GM20000 (cell line): Measurements from ENCODE around the gene RPS6KA2.
"Not testable (repeated sequence)": the region's sequence is repeated elsewhere in the genome, so short reads cannot be mapped to it uniquely, and the experiment has no call there.

Experiments
- DNase-seq: peaks from one replicate; pipeline ENCODE4 v3.0.0; 2012; ENCODE audit warnings: low spot score
- TF ChIP-seq, protein P1 (sequence below): IDR thresholded peaks from 2 replicates; pipeline ENCODE4 v1.5.1; 2012; ENCODE audit warnings: mild to moderate bottlenecking, control low read depth; ENCODE audit errors: extremely low read depth, missing control alignments

The RPS6KA2 gene

DNA sequence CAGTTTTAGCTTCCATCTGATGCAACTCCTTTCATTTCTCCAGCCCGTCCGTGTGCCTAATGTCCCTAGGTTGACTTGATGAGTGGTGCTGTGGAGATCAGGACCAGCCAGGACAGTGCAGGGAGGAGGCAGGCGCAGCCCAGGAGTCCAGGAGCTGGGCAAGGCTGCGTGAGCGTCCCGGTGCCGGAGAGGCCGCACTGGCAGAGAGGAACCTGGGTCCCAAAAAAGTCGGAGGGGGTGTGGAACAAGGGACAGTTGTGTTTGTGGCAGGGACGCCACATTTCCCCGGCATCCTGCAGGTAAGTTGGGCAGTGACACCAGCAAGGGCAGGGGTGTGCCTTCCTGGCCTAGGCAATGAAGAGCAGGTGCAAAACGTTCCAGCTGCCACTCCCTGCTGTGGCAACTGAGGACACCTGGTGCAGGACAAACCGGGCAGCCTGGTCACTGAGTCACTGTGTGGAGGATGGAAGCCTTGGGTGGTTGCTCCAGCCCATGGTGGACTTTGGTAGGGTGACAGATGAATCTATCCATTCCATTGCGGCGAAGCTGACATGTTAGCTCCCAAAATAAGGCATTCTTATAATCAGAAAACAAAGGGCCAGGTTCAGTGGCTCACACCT lies 93.7 kb downstream of the RPS6KA2 start:
- TF ChIP-seq, protein P1, sequence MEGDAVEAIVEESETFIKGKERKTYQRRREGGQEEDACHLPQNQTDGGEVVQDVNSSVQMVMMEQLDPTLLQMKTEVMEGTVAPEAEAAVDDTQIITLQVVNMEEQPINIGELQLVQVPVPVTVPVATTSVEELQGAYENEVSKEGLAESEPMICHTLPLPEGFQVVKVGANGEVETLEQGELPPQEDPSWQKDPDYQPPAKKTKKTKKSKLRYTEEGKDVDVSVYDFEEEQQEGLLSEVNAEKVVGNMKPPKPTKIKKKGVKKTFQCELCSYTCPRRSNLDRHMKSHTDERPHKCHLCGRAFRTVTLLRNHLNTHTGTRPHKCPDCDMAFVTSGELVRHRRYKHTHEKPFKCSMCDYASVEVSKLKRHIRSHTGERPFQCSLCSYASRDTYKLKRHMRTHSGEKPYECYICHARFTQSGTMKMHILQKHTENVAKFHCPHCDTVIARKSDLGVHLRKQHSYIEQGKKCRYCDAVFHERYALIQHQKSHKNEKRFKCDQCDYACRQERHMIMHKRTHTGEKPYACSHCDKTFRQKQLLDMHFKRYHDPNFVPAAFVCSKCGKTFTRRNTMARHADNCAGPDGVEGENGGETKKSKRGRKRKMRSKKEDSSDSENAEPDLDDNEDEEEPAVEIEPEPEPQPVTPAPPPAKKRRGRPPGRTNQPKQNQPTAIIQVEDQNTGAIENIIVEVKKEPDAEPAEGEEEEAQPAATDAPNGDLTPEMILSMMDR: no peak
- no peak for DNase-seq

DNA sequence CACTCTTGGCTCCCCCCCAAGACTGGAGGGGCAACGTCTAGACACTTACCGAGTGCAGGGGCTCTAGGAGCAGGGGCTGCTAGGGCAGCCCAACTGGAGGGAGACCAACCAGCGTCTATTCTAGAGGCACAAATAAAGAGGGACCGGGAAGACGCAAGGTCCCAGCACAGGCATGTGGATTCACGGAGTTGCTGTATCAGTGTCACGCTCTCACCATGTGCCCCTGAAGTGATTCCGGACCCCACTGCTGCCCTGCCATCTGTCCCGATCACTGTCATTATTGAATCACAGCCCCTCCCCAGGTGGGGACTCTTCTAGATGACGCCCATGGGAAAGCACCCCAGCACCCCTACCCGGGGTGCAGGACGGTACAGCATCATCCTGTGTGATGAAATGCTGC lies 94.7 kb downstream of the RPS6KA2 start:
- no peak for DNase-seq
- TF ChIP-seq, protein P1: no peak

DNA sequence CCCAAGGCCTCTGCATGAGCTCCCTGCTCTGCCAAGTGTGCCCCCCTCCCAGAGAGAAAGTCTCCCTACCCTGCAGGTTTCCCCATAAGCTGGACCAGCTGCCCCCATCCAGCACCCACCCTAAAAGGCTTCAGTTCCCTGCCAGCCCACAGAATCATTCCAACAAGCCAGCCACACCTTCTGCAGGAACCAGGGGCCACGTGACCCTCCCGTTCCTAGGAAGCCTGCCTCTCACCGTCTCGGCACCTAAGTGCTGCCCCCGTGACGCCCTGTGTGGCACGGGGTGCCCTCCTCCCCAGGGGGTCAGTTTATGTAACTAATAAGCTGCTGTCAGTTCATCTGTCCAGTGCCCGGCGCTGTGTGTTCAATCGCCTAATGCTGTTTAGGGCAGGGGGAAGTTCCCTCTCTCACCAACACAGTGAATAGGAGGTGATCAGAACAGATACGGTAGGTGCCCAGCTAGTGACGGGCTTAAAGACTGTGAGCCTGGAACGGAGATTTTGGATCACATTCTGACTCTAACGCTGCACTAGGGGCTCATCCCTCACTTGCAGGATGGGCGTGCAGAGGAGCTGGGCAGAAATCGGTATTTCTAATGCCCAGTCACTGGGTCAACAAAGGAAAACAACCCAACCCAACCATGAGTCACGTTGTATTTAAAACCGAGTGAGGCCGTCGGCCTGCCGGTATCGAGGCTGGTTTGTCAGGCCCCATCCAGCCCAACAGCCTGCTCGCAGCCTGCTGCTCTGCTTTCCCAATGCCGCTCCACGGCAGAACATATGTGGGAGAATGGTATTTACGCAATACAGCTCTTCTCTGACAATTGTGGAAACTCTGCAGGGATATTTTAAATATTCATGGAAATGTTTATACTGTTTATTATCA lies 96.6 kb downstream of the RPS6KA2 start:
- no peak for DNase-seq
- TF ChIP-seq, protein P1: no peak

- no peak for DNase-seq
- TF ChIP-seq, protein P1: no peak
Observed at GRCh38 chr6:166529586-166529985, 97.5 kb downstream of the RPS6KA2 start.

GRCh38 chr6:166529058-166529457 lies 98.0 kb downstream of the RPS6KA2 start:
- DNase-seq: not testable (repeated sequence)

- TF ChIP-seq, protein P1: no peak
- no peak for DNase-seq
Observed at GRCh38 chr6:166527849-166528248, 99.2 kb downstream of the RPS6KA2 start.

DNA sequence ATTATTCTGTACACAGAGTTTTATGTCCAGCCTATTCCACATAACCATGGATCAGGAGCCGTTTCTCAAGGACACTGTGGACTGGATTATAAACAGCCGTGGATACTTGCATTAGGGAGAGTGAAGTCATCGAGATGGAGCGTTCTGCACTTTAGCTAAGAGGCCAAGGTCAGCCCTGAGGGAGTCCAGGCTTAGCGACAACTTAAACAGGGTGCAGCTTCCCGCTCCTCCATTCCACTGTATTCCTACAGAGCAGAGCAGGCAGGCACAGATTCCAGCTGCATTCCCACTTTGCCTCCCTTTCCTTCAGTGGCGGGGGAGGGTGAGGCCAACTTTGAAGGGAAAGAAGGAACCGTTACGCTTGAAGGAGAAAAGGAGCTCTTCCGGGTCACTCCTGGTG lies 100.1 kb downstream of the RPS6KA2 start:
- TF ChIP-seq, protein P1: no peak
- DNase-seq: no peak
